Mucosa of descending colon (tissue), 3 donors: ENCODE data around the gene PCMTD2. TPM values are rescaled to one million over a fixed set of nuclear protein-coding genes. Genes with fewer than 3 reads are reported as not detected.
"Not testable (repeated sequence)": the region's sequence is repeated elsewhere in the genome, so short reads cannot be mapped to it uniquely, and the experiment has no call there.

Source experiments
- ATAC-seq: fragments of 200-7000 bp; cut with Tn5 transposase; one replicate; pipeline ENCODE4 v1.9.1; 2020; ENCODE audit warnings: mild to moderate bottlenecking, moderate library complexity
- DNase-seq, 3 donors: peaks; one replicate each; pipeline ENCODE4 v3.0.0-alpha.2; 2020
- H3K36me3 ChIP-seq: fragments of 200-600 bp; one replicate; pipeline ENCODE4 v1.8.0; 2021; ENCODE audit warnings: low read depth, mild to moderate bottlenecking
- H3K4me1 ChIP-seq: fragments of 200-600 bp; one replicate; pipeline ENCODE4 v1.8.0; 2021; ENCODE audit warnings: low read depth, mild to moderate bottlenecking
- H3K4me3 ChIP-seq: fragments of 200-600 bp; one replicate; pipeline ENCODE4 v1.8.0; 2021; ENCODE audit warnings: mild to moderate bottlenecking
- H3K9me3 ChIP-seq: fragments of 200-600 bp; one replicate; pipeline ENCODE4 v1.8.0; 2021; ENCODE audit warnings: mild to moderate bottlenecking
- CTCF ChIP-seq: fragments of 200-600 bp; IDR thresholded peaks from one replicate; pipeline ENCODE4 v1.8.0; 2022; ENCODE audit warnings: antibody characterized with exemption, mild to moderate bottlenecking
- intact Hi-C, 2 donors: fragments of 100-400 bp; cut with DNase I in 1 of 2; cut with micrococcal nuclease in 1 of 2; formaldehyde crosslinking; loops; one replicate each; pipeline versions ENCODE4 v1.11.0 to v1.11.1; 2022; cut with DNase I, micrococcal nuclease
- total RNA-seq, 3 donors: library from RNA; stranded (reverse); fragmentation: NEBNext Ultra II Directional in 2 of 3; extraction: Animal tissue kit (Norgen Biotek cat#: 25700) in 2 of 3; gene quantifications; one replicate each; pipeline versions ENCODE4 v1.2.1 to v1.2.4, GENCODE V29; 2021 to 2023
- donor health status: DM: no; HTN: no; CAD: no; lungs with moderate emphysema.
- donor health status: DM: no; HTN: no; CAD: no.
- donor health status: DM: no; HTN: yes; CAD: no.

The PCMTD2 gene
- total RNA-seq, 3 donors from 2014 or later: 31.1 to 47.4 (median 34.9) TPM

- Histone ChIP-seq H3K4me1 (no peaks in the 10 kb centered on the region), H3K36me3 (no peaks in the 10 kb centered on the region), H3K9me3 (no peaks in the 10 kb centered on the region), H3K4me3 (no peak overlapping the region)
- ATAC-seq (no peak), DNase-seq (peak in 2 of 3 donors; percentile 7 to 19)
- intact Hi-C loops: no loop called here
- TF ChIP-seq CTCF: no peak
These were observed 21.2 kb upstream of the PCMTD2 start for GRCh38 chr20:64234291-64234791.

DNA sequence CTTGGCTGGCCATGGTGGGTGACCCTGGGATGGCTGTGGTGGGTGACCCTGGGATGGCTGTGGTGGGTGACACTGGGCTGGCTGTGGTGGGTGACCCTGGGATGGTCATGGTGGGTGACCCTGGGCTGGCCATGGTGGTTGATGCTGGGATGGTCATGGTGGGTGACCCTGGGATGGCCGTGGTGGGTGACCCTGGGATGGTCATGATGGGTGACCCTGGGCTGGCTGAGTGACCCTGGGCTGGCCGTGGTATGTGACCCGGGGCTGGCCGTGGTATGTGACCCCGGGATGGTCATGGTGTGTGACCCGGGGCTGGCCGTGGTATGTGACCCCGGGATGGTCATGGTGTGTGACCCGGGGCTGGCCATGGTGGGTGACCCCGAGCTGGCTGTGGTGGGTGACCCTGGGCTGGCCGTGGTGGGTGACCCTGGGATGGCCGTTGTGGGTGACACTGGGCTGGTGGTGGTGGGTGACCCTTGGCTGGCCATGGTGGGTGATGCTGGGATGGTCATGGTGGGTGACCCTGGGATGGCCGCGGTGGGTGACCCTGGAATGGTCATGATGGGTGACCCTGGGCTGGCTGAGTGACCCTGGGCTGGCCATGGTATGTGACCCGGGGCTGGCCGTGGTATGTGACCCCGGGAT, 20.5 kb upstream of the PCMTD2 start:
- H3K9me3 ChIP-seq, ATAC-seq, H3K4me3 ChIP-seq, H3K4me1 ChIP-seq, intact Hi-C loops, H3K36me3 ChIP-seq: not testable (repeated sequence)
- peak in 1 of 3 donors; percentile 16 for DNase-seq

- no peak for TF ChIP-seq CTCF
- peak in 1 of 3 donors; percentile 8 for DNase-seq
- Histone ChIP-seq H3K9me3 (no peaks in the 10 kb centered on the region), H3K4me3 (no peak overlapping the region), H3K36me3 (no peaks in the 10 kb centered on the region), H3K4me1 (no peaks in the 10 kb centered on the region)
- ATAC-seq: no peak
- intact Hi-C loops: no loop called here
These were observed 19.1 kb upstream of the PCMTD2 start for GRCh38 chr20:64236137-64237088.

DNA sequence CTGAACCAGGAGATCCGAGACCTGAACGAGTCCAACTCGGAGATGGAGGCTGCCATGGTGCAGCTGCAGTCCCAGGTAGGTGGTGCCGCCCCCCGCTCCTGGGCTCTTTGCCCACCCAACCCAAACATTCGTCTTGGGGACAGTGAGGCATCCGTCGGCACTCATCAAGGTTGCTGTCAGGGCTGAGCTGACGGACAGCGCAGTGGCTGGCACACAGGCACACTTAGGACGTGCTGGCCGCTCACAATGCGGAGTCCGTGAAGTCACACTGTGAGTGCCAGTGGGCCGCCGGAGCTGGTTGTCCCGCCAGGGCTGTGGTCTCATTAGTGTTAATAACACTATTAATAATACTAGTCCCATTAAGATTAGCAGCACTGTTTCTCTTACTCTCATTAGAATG, 18.2 kb upstream of the PCMTD2 start:
- Histone ChIP-seq H3K36me3 (no peaks in the 10 kb centered on the region), H3K4me1 (no peaks in the 10 kb centered on the region), H3K4me3 (no peak overlapping the region), H3K9me3 (no peaks in the 10 kb centered on the region)
- DNase-seq: peak in 1 of 3 donors; percentile 14
- no peak for ATAC-seq
- intact Hi-C loops: no loop called here
- TF ChIP-seq CTCF: no peak

DNA sequence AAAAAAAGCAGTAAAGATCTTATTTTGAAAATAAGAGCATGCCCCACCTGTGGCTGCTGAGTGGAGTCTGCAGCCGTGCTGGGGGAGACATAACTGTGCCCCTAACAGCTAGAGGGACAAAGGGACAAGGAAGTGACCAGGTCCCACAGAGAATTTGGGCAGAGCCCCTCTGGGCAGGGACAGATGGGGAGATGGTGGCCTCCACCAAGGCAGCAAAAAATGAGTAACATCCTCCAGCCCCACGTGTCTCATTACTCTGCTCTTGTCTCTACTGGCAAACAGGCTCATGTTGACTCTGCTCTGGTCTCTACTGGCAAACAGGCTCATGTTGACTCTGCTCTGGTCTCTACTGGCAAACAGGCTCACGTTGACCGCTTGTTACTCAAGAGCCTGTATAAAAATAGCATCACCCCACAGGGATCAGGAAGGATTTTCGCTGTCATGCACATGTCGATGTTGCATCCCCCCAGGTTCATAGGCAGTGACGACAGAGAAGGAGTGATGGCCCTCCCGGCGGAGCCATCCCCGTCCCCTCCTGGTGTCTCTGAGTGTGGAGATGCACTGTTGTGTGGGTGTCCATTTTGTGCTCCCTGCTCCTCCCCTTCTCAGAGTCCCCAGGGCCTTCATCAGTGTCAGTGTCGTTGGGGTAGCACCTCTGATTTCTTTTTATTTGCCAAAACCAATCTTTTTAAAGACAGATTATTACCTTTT, 17.3 kb upstream of the PCMTD2 start:
- no peaks in the 10 kb centered on the region for H3K36me3 ChIP-seq
- H3K4me1 ChIP-seq: no peaks in the 10 kb centered on the region
- H3K9me3 ChIP-seq: no peaks in the 10 kb centered on the region
- intact Hi-C loops: no loop called here
- H3K4me3 ChIP-seq: no peak overlapping the region
- DNase-seq: peak in 1 of 3 donors; percentile 4
- TF ChIP-seq CTCF: no peak
- no peak for ATAC-seq
